Liver (tissue), 9 donors: ENCODE results near the gene PBX4. TPM values are rescaled to one million over a fixed set of nuclear protein-coding genes. Genes with fewer than 3 reads are reported as not detected.

ENCODE experiments used
- DNase-seq: peaks from one replicate; pipeline ENCODE4 v3.0.0-alpha.2; 2017; ENCODE audit warnings: low spot score
- H3K27ac ChIP-seq, 2 donors: one replicate each; pipeline ENCODE4 v1.7.0; 2013; ENCODE audit warnings: inconsistent platforms in 2 of 2, low read length in 2 of 2, control low read depth in 1 of 2, low read depth in 1 of 2, mild to moderate bottlenecking in 1 of 2
- H3K27me3 ChIP-seq, 4 donors: one replicate each; pipeline versions ENCODE4 v1.6.1 to v1.7.0; 2013; ENCODE audit warnings: low read length in 3 of 4, inconsistent platforms in 1 of 4, mild to moderate bottlenecking in 1 of 4, moderate library complexity in 1 of 4; ENCODE audit not compliant: control insufficient read depth in 4 of 4, insufficient read depth in 4 of 4
- H3K36me3 ChIP-seq, 4 donors: one replicate each; pipeline versions ENCODE4 v1.6.1 to v1.7.0; 2013; ENCODE audit warnings: low read length in 3 of 4, mild to moderate bottlenecking in 3 of 4, low read depth in 1 of 4, moderate library complexity in 1 of 4; ENCODE audit not compliant: control insufficient read depth in 4 of 4, insufficient read depth in 3 of 4
- H3K4me1 ChIP-seq, 4 donors: one replicate each; pipeline versions ENCODE4 v1.6.1 to v1.7.0; 2013; ENCODE audit warnings: low read length in 3 of 4, mild to moderate bottlenecking in 3 of 4, moderate library complexity in 1 of 4; ENCODE audit not compliant: control insufficient read depth in 4 of 4, insufficient read depth in 4 of 4
- H3K4me3 ChIP-seq, 3 donors: one replicate each; pipeline versions ENCODE4 v1.6.1 to v1.7.0; 2013; ENCODE audit warnings: low read length in 3 of 3, control low read depth in 1 of 3, low read depth in 1 of 3, mild to moderate bottlenecking in 1 of 3
- H3K9ac ChIP-seq, 2 donors: one replicate each; pipeline ENCODE4 v1.7.0; 2013; ENCODE audit warnings: low read length in 2 of 2, mild to moderate bottlenecking in 2 of 2, moderate library complexity in 2 of 2, control low read depth in 1 of 2, low read depth in 1 of 2
- H3K9me3 ChIP-seq, 4 donors: one replicate each; pipeline versions ENCODE4 v1.6.1 to v1.7.0; 2013; ENCODE audit warnings: low read length in 3 of 4; ENCODE audit not compliant: control insufficient read depth in 4 of 4
- EGR1 ChIP-seq, 2 donors: IDR thresholded peaks; 2 replicates each; pipeline ENCODE4 v1.6.1; 2016 to 2018; ENCODE audit warnings: antibody characterized with exemption in 2 of 2, low read depth in 2 of 2
- FOXA1 ChIP-seq: IDR thresholded peaks from 2 replicates; pipeline ENCODE4 v1.6.1; 2016; ENCODE audit warnings: antibody characterized with exemption
- FOXA2 ChIP-seq: IDR thresholded peaks from 2 replicates; pipeline ENCODE4 v1.6.1; 2016; ENCODE audit warnings: antibody characterized with exemption
- GABPA ChIP-seq, 2 donors: IDR thresholded peaks in 1 of 2; conservative IDR thresholded peaks in 1 of 2; 2 replicates each; pipeline ENCODE4 v1.6.1; 2016; ENCODE audit warnings: antibody characterized with exemption in 2 of 2, mild to moderate bottlenecking in 1 of 2, moderate library complexity in 1 of 2
- HNF4A ChIP-seq, 2 donors: conservative IDR thresholded peaks; 2 replicates each; pipeline ENCODE4 v1.6.1; 2016; ENCODE audit warnings: antibody characterized with exemption in 2 of 2, mild to moderate bottlenecking in 2 of 2
- JUND ChIP-seq, 2 donors: IDR thresholded peaks; 2 replicates each; pipeline ENCODE4 v1.6.1; 2016; ENCODE audit warnings: antibody characterized with exemption in 2 of 2
- RAD21 ChIP-seq, 2 donors: IDR thresholded peaks; 2 replicates each; pipeline ENCODE4 v1.6.1; 2016; ENCODE audit warnings: antibody characterized with exemption in 2 of 2, mild to moderate bottlenecking in 2 of 2
- RXRA ChIP-seq, 2 donors: IDR thresholded peaks; 2 replicates each; pipeline ENCODE4 v1.6.1; 2017 to 2018; ENCODE audit warnings: antibody characterized with exemption in 2 of 2, mild to moderate bottlenecking in 1 of 2
- SP1 ChIP-seq: IDR thresholded peaks from 2 replicates; pipeline ENCODE4 v1.6.1; 2018; ENCODE audit warnings: antibody characterized with exemption, mild to moderate bottlenecking
- TAF1 ChIP-seq: conservative IDR thresholded peaks from 2 replicates; pipeline ENCODE4 v1.6.1; 2016; ENCODE audit warnings: antibody characterized with exemption, mild to moderate bottlenecking
- YY1 ChIP-seq: IDR thresholded peaks from 2 replicates; pipeline ENCODE4 v1.6.1; 2016; ENCODE audit warnings: antibody characterized with exemption, mild to moderate bottlenecking
- WGBS: extraction: QIAGEN DNeasy Blood & Tissue Kit; methylation state at CpG from one replicate; pipeline ENCODE4 v1.1.7; 2013; 5-methylcytosine and 5-hydroxymethylcytosine counted together
- polyA plus RNA-seq, 2 donors: library from polyadenylated mRNA; stranded (reverse) in 1 of 2; unstranded in 1 of 2; fragments of 200-250 nt in 1 of 2; fragments of >200 nt in 1 of 2; fragmentation: Nextera tagmentation in 1 of 2; extraction: Ambion mirVana in 1 of 2; gene quantifications; one replicate each; pipeline versions ENCODE4 v1.2.1 to v1.2.3, GENCODE V29; 2013 to 2015
- total RNA-seq, 2 donors: library from RNA; depleted of rRNA; stranded (reverse); fragments of >200 nt; gene quantifications; one replicate each; pipeline ENCODE4 v1.2.3, GENCODE V29; 2014
- TF ChIP-seq, protein P1 (sequence below): IDR thresholded peaks from 2 replicates; pipeline ENCODE4 v1.6.1; 2016; ENCODE audit warnings: antibody characterized with exemption
- TF ChIP-seq, protein P2 (sequence below): IDR thresholded peaks from 2 replicates; pipeline ENCODE4 v1.6.1; 2016; ENCODE audit warnings: antibody characterized with exemption, mild to moderate bottlenecking
- TF ChIP-seq, protein P3 (sequence below): IDR thresholded peaks from 2 replicates; pipeline ENCODE4 v1.6.1; 2016; ENCODE audit warnings: antibody characterized with exemption
- TF ChIP-seq, protein P4 (sequence below): IDR thresholded peaks from 2 replicates; pipeline ENCODE4 v1.6.1; 2016; ENCODE audit warnings: antibody characterized with exemption
- TF ChIP-seq, protein P5 (sequence below): fragments of 150-350 bp; IDR thresholded peaks from 2 replicates; pipeline ENCODE4 v1.5.1; 2017; ENCODE audit warnings: improper control_type of control experiment, low read depth, low read length; ENCODE audit not compliant: missing input control
- donor health status: healthy.
- donor health status: healthy.
- donor health status: healthy.
- donor health status: healthy.
- donor health status: healthy.

PBX4 gene
- total and polyA plus RNA-seq, 4 donors = 0.19 to 0.59 (median 0.21) TPM; not detected in 1

DNA sequence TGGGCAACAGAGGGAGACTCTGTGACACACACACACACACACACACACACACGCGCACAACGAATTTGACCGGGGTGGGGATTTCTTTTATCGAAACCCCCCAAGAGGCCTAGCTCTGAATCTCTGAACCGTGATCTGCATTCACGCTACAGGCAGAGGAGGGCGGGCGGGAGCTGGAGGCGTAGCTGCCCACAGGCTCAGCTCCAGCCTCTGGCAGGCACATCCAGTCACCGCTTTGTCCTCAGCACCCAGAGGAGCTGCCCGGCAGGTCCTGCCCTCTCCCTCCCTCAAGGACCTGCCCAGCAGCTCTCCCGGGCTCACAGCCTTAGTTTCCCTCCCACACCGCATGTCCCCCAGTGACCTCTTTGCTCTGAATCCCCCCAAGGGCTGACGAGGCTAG, 60.4 kb downstream of the PBX4 start:
- H3K36me3 ChIP-seq = no peaks in the 10 kb centered on the region
- no peaks in the 10 kb centered on the region for H3K4me1 ChIP-seq
- H3K9ac ChIP-seq = no peak overlapping the region
- no peak for DNase-seq
- H3K27ac ChIP-seq = no peak overlapping the region
- TF ChIP-seq HNF4A (conservative IDR thresholded peaks at IDR 0.05) (no peak), EGR1 (IDR thresholded peaks at IDR 0.05; ENCODE audit: low read depth in 2 of 2) (no peak), FOXA1 (no peak), YY1 (no peak), FOXA2 (no peak), SP1 (no peak), GABPA (IDR thresholded peaks at IDR 0.05 in 1 of 2, conservative IDR thresholded peaks at IDR 0.05 in 1 of 2) (no peak), JUND (IDR thresholded peaks at IDR 0.05) (no peak), RXRA (IDR thresholded peaks at IDR 0.05) (no peak), TAF1 (no peak), RAD21 (IDR thresholded peaks at IDR 0.05) (no peak)
- TF ChIP-seq, protein P1, sequence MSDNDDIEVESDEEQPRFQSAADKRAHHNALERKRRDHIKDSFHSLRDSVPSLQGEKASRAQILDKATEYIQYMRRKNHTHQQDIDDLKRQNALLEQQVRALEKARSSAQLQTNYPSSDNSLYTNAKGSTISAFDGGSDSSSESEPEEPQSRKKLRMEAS = no peak
- TF ChIP-seq, protein P2, sequence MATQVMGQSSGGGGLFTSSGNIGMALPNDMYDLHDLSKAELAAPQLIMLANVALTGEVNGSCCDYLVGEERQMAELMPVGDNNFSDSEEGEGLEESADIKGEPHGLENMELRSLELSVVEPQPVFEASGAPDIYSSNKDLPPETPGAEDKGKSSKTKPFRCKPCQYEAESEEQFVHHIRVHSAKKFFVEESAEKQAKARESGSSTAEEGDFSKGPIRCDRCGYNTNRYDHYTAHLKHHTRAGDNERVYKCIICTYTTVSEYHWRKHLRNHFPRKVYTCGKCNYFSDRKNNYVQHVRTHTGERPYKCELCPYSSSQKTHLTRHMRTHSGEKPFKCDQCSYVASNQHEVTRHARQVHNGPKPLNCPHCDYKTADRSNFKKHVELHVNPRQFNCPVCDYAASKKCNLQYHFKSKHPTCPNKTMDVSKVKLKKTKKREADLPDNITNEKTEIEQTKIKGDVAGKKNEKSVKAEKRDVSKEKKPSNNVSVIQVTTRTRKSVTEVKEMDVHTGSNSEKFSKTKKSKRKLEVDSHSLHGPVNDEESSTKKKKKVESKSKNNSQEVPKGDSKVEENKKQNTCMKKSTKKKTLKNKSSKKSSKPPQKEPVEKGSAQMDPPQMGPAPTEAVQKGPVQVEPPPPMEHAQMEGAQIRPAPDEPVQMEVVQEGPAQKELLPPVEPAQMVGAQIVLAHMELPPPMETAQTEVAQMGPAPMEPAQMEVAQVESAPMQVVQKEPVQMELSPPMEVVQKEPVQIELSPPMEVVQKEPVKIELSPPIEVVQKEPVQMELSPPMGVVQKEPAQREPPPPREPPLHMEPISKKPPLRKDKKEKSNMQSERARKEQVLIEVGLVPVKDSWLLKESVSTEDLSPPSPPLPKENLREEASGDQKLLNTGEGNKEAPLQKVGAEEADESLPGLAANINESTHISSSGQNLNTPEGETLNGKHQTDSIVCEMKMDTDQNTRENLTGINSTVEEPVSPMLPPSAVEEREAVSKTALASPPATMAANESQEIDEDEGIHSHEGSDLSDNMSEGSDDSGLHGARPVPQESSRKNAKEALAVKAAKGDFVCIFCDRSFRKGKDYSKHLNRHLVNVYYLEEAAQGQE = no peak
- TF ChIP-seq, protein P3, sequence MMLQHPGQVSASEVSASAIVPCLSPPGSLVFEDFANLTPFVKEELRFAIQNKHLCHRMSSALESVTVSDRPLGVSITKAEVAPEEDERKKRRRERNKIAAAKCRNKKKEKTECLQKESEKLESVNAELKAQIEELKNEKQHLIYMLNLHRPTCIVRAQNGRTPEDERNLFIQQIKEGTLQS = no peak
- TF ChIP-seq, protein P4, sequence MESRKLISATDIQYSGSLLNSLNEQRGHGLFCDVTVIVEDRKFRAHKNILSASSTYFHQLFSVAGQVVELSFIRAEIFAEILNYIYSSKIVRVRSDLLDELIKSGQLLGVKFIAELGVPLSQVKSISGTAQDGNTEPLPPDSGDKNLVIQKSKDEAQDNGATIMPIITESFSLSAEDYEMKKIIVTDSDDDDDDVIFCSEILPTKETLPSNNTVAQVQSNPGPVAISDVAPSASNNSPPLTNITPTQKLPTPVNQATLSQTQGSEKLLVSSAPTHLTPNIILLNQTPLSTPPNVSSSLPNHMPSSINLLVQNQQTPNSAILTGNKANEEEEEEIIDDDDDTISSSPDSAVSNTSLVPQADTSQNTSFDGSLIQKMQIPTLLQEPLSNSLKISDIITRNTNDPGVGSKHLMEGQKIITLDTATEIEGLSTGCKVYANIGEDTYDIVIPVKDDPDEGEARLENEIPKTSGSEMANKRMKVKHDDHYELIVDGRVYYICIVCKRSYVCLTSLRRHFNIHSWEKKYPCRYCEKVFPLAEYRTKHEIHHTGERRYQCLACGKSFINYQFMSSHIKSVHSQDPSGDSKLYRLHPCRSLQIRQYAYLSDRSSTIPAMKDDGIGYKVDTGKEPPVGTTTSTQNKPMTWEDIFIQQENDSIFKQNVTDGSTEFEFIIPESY = no peak
- TF ChIP-seq, protein P5, sequence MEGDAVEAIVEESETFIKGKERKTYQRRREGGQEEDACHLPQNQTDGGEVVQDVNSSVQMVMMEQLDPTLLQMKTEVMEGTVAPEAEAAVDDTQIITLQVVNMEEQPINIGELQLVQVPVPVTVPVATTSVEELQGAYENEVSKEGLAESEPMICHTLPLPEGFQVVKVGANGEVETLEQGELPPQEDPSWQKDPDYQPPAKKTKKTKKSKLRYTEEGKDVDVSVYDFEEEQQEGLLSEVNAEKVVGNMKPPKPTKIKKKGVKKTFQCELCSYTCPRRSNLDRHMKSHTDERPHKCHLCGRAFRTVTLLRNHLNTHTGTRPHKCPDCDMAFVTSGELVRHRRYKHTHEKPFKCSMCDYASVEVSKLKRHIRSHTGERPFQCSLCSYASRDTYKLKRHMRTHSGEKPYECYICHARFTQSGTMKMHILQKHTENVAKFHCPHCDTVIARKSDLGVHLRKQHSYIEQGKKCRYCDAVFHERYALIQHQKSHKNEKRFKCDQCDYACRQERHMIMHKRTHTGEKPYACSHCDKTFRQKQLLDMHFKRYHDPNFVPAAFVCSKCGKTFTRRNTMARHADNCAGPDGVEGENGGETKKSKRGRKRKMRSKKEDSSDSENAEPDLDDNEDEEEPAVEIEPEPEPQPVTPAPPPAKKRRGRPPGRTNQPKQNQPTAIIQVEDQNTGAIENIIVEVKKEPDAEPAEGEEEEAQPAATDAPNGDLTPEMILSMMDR = no peak
- H3K9me3 ChIP-seq = no peaks in the 10 kb centered on the region
- H3K4me3 ChIP-seq = no peak overlapping the region
- WGBS = 79% methylated on average over 15 of the region's 15 CpGs
- no peaks in the 10 kb centered on the region for H3K27me3 ChIP-seq
